ENCODE results near the gene SLC26A4. TPM values are rescaled to one million over a fixed set of nuclear protein-coding genes. Genes with fewer than 3 reads are reported as not detected.

SLC26A4 gene
- total RNA-seq (1 to 10 TPM; 2.2 to 5.1 TPM), polyA plus RNA-seq (1 to 10 TPM in 1 of 2 donors, under 1 TPM in 1; 0.28 to 8.7 TPM)
- long read RNA-seq, donor 1: 0 reads
- long read RNA-seq, donor 2: 0 reads
- long read RNA-seq, donor 3: 0 reads
- long read RNA-seq, donor 4: 0 reads
- long read RNA-seq, donor 5: 0 reads

- peaks cover 0 to 16% (median 5%) of the 10 kb centered on the region in 5 donors for H3K4me1 ChIP-seq (ENCODE audit: control insufficient read depth in 5 of 5, insufficient read depth in 5 of 5, low read length in 5 of 5)
- H3K9ac ChIP-seq (ENCODE audit: insufficient read depth in 1 of 2, low read length in 2 of 2): no peak within 1 kb of the TSS
- no peak within 1 kb of the TSS for H3K27ac ChIP-seq (ENCODE audit: low read depth in 1 of 2, low read length in 1 of 2)
- peak within 1 kb of the TSS; percentile 44 for H3K4me3 ChIP-seq
- WGBS, 2 donors: 6% methylated on average over 37 of the region's 37 CpGs
- peaks cover 0 to 80% (median 73%) of the 10 kb centered on the region in 3 donors for H3K27me3 ChIP-seq (ENCODE audit: control insufficient read depth in 3 of 3, insufficient read depth in 3 of 3, low read length in 2 of 3)
- no peak for TF ChIP-seq CTCF (IDR thresholded peaks at IDR 0.05; ENCODE audit: control extremely low read depth, extremely low read depth)
- DNase-seq (no peak), ATAC-seq (ENCODE audit: insufficient read depth, low FRiP score) (no peak)
- H3K9me3 ChIP-seq (ENCODE audit: control insufficient read depth in 4 of 4, insufficient read depth in 3 of 4, low read length in 3 of 4): no peaks in the 10 kb centered on the region
- no peaks in the 10 kb centered on the region for H3K36me3 ChIP-seq (ENCODE audit: control insufficient read depth in 4 of 4, insufficient read depth in 4 of 4, low read length in 4 of 4)
Measured at GRCh38 chr7:107660381-107661080, at the start of gene SLC26A4. Gene SLC26A4 (plus strand): TSS chr7:107660828. CDS start chr7:107661642, 814 bp downstream.

GRCh38 chr7:107613439-107613838, 47.2 kb upstream of the SLC26A4 start:
- Histone ChIP-seq H3K4me3 (no peak overlapping the region), H3K9ac (ENCODE audit: insufficient read depth in 1 of 2, low read length in 2 of 2) (no peak overlapping the region), H3K27me3 (ENCODE audit: control insufficient read depth in 3 of 3, insufficient read depth in 3 of 3, low read length in 2 of 3) (no peaks in the 10 kb centered on the region), H3K4me1 (ENCODE audit: control insufficient read depth in 5 of 5, insufficient read depth in 5 of 5, low read length in 5 of 5) (peaks cover 0 to 16% (median 12%) of the 10 kb centered on the region in 5 donors), H3K9me3 (ENCODE audit: control insufficient read depth in 4 of 4, insufficient read depth in 3 of 4, low read length in 3 of 4) (no peaks in the 10 kb centered on the region), H3K27ac (ENCODE audit: low read depth in 1 of 2, low read length in 1 of 2) (no peak overlapping the region), H3K36me3 (ENCODE audit: control insufficient read depth in 4 of 4, insufficient read depth in 4 of 4, low read length in 4 of 4) (peaks cover 8 to 21% (median 18%) of the 10 kb centered on the region in 4 donors)
- no peak for TF ChIP-seq CTCF (IDR thresholded peaks at IDR 0.05; ENCODE audit: control extremely low read depth, extremely low read depth)
- ATAC-seq (ENCODE audit: insufficient read depth, low FRiP score) (no peak), DNase-seq (no peak)
- WGBS, 2 donors: 90 to 92% methylated on average over 1 of the region's 1 CpG

GRCh38 chr7:107613948-107614347, 46.7 kb upstream of the SLC26A4 start:
- H3K4me3 ChIP-seq: no peak overlapping the region
- H3K4me1 ChIP-seq (ENCODE audit: control insufficient read depth in 5 of 5, insufficient read depth in 5 of 5, low read length in 5 of 5): peaks cover 0 to 13% (median 9%) of the 10 kb centered on the region in 5 donors
- no peak for TF ChIP-seq CTCF (IDR thresholded peaks at IDR 0.05; ENCODE audit: control extremely low read depth, extremely low read depth)
- no peaks in the 10 kb centered on the region for H3K9me3 ChIP-seq (ENCODE audit: control insufficient read depth in 4 of 4, insufficient read depth in 3 of 4, low read length in 3 of 4)
- ATAC-seq (ENCODE audit: insufficient read depth, low FRiP score) (no peak), DNase-seq (no peak)
- no peak overlapping the region for H3K9ac ChIP-seq (ENCODE audit: insufficient read depth in 1 of 2, low read length in 2 of 2)
- H3K27ac ChIP-seq (ENCODE audit: low read depth in 1 of 2, low read length in 1 of 2): no peak overlapping the region
- no peaks in the 10 kb centered on the region for H3K27me3 ChIP-seq (ENCODE audit: control insufficient read depth in 3 of 3, insufficient read depth in 3 of 3, low read length in 2 of 3)
- peaks cover 8 to 21% (median 18%) of the 10 kb centered on the region in 4 donors for H3K36me3 ChIP-seq (ENCODE audit: control insufficient read depth in 4 of 4, insufficient read depth in 4 of 4, low read length in 4 of 4)
